Stomach (tissue), 4 donors: ENCODE data around the gene SFXN2.

Experiments used
- EP300 ChIP-seq: sonication (generic); formaldehyde crosslinking; IDR thresholded peaks from one replicate; pipeline ENCODE4 v1.6.1; 2017; ENCODE audit warnings: antibody characterized with exemption
- POLR2AphosphoS5 ChIP-seq, 3 donors: sonication (generic); formaldehyde crosslinking; IDR thresholded peaks; one replicate each; pipeline ENCODE4 v1.6.1; 2016; ENCODE audit warnings: antibody characterized with exemption in 3 of 3
- TF ChIP-seq, protein P1 (sequence below), 7 experiments: fragments of 450-650 bp in 4 of 7; fragments of 200-600 bp in 3 of 7; sonication (generic) in 3 of 7; IDR thresholded peaks; one replicate each; pipeline ENCODE4 v1.5.1; 2016 to 2019; ENCODE audit warnings: antibody characterized with exemption in 7 of 7, control low read depth in 2 of 7, mild to moderate bottlenecking in 1 of 7

DNA sequence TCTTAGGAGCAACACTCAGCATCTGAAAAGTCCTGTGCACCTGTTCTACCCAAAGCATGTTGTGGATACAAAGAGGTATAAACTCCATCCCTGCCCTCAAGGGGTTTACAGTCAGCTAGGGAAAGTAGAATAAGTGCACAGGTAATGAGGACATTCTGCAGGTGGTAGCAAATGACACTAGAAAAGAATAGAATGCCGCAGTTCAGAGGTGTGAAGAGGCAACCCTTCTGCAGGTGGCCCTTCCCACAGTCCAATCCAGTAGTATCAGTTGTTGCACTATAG, 66.0 kb downstream of the SFXN2 start:
- TF ChIP-seq, protein P1, sequence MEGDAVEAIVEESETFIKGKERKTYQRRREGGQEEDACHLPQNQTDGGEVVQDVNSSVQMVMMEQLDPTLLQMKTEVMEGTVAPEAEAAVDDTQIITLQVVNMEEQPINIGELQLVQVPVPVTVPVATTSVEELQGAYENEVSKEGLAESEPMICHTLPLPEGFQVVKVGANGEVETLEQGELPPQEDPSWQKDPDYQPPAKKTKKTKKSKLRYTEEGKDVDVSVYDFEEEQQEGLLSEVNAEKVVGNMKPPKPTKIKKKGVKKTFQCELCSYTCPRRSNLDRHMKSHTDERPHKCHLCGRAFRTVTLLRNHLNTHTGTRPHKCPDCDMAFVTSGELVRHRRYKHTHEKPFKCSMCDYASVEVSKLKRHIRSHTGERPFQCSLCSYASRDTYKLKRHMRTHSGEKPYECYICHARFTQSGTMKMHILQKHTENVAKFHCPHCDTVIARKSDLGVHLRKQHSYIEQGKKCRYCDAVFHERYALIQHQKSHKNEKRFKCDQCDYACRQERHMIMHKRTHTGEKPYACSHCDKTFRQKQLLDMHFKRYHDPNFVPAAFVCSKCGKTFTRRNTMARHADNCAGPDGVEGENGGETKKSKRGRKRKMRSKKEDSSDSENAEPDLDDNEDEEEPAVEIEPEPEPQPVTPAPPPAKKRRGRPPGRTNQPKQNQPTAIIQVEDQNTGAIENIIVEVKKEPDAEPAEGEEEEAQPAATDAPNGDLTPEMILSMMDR (IDR thresholded peaks at IDR 0.05): no peak
- TF ChIP-seq POLR2AphosphoS5 (IDR thresholded peaks at IDR 0.05) (no peak), EP300 (no peak)
